ENCODE measurements around the gene SPAG7.

Gene SPAG7

GRCh38 chr17:4971826-4972225 is 4.2 kb upstream of the SPAG7 start:
- CTCF ChIA-PET: interaction anchor here (1.0 to 5.5 kb wide), 5 partner anchors 8 to 17 kb away, joined by 3 to 47 read pairs (median 6); no protein-coding TSS in a partner anchor

GRCh38 chr17:4970273-4970672 is 2.7 kb upstream of the SPAG7 start:
- ChIA-PET POLR2A (interaction anchor here (1.0 kb wide), 1 partner anchor 19 kb away, joined by 3 read pairs; no protein-coding TSS in a partner anchor), CTCF (interaction anchor here (1.2 to 5.5 kb wide), 9 partner anchors 10 to 92 kb away, joined by 3 to 47 read pairs (median 4); partner anchors contain the start of genes INCA1 and KIF1C)
- no peak for DNase-seq (ENCODE audit: extremely low spot score)
- no peak for TF ChIP-seq CTCF (IDR thresholded peaks at IDR 0.05; ENCODE audit: control extremely low read depth, extremely low read depth, low read depth, missing control alignments)

More at GRCh38 chr17:4971826-4972225, 4.2 kb upstream of the SPAG7 start:
- DNase-seq (ENCODE audit: extremely low spot score): no peak
- POLR2A ChIA-PET: no interaction called here
- TF ChIP-seq CTCF (IDR thresholded peaks at IDR 0.05; ENCODE audit: control extremely low read depth, extremely low read depth, low read depth, missing control alignments): no peak

DNA sequence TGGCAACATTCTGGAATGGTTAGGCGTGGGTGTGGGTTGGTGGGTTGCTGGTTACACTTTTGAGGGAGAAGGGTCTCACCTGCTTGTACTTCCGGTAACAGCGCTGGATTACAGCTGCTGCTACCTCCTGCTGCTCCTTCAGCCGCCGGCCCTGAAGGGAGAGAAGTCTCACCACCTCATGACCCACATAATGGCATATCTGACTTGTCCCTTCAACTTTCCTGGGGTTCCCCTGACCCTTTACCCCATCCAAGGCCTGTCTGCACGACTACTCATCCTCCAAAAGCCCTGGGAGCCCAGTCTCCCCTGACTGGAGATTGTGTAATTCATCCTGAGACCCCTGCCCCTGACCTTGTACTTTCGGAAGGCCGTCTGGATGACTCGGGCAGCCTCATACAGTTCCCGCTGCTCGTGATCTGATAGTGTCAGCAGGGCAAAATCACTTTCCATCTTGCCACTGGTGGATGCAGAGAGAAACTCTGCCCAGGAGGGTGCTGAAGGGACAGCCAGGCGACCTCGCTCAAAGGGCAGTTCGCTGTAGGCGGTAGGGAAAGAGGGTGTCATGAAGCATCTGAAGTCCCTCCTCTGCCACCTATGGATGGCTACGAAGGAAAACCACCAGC is 2.0 kb upstream of the SPAG7 start:
- POLR2A ChIA-PET: interaction anchor here (0.6 to 1.0 kb wide), 2 partner anchors 18 to 45 kb away, joined by 3 read pairs; no protein-coding TSS in a partner anchor
- no peak for TF ChIP-seq CTCF (IDR thresholded peaks at IDR 0.05; ENCODE audit: control extremely low read depth, extremely low read depth, low read depth, missing control alignments)
- no peak for DNase-seq (ENCODE audit: extremely low spot score)
- CTCF ChIA-PET: interaction anchor here (1.0 to 5.5 kb wide), 8 partner anchors 10 to 92 kb away, joined by 3 to 47 read pairs (median 4); partner anchors contain the start of gene CAMTA2

GRCh38 chr17:4969047-4969550 is 1.5 kb upstream of the SPAG7 start:
- ChIA-PET CTCF (interaction anchor here (1.0 to 5.5 kb wide), 3 partner anchors 11 to 93 kb away, joined by 3 to 47 read pairs (median 9); partner anchors contain the start of gene CAMTA2), POLR2A (interaction anchor here (0.6 kb wide), 1 partner anchor 44 kb away, joined by 3 read pairs; no protein-coding TSS in a partner anchor)
- no peak for DNase-seq (ENCODE audit: extremely low spot score)
- no peak for TF ChIP-seq CTCF (IDR thresholded peaks at IDR 0.05; ENCODE audit: control extremely low read depth, extremely low read depth, low read depth, missing control alignments)

- POLR2A ChIA-PET: interaction anchor here (0.5 to 2.0 kb wide), 2 partner anchors 13 to 15 kb away, joined by 4 to 6 read pairs; no protein-coding TSS in a partner anchor
- CTCF ChIA-PET: interaction anchor here (1.0 to 5.5 kb wide), 3 partner anchors 12 to 93 kb away, joined by 3 to 47 read pairs (median 9); partner anchors contain the start of gene CAMTA2
Observed at GRCh38 chr17:4968486-4969046, 949 bp upstream of the SPAG7 start.

More at GRCh38 chr17:4968486-4969046, 949 bp upstream of the SPAG7 start:
- no peak for TF ChIP-seq CTCF (IDR thresholded peaks at IDR 0.05; ENCODE audit: control extremely low read depth, extremely low read depth, low read depth, missing control alignments)
- DNase-seq (ENCODE audit: extremely low spot score): no peak

All from GM10248 (cell line).